MM.1S (cell line): ENCODE measurements around the gene BIVM.

Experiments
- DNase-seq: peaks from one replicate; pipeline ENCODE4 v3.0.0-alpha.2; 2015
- H2AFZ ChIP-seq: fragments of 300-600 bp; sonication (generic); 2 replicates; pipeline ENCODE4 v1.6.0; 2016; ENCODE audit warnings: antibody characterized with exemption, low read length
- H3F3A ChIP-seq: fragments of 300-600 bp; sonication (generic); 2 replicates; pipeline ENCODE4 v1.6.1; 2016; ENCODE audit warnings: mild to moderate bottlenecking, antibody characterized with exemption, low read length, moderate library complexity, mixed read lengths; ENCODE audit not compliant: insufficient read depth
- H3K27ac ChIP-seq: fragments of 300-600 bp; sonication (generic); 2 replicates; pipeline ENCODE4 v1.5.1; 2016; ENCODE audit warnings: mild to moderate bottlenecking, low read length
- H3K27me3 ChIP-seq: fragments of 300-600 bp; sonication (generic); replicated peaks from 2 replicates; pipeline ENCODE4 v1.6.0; 2016; ENCODE audit warnings: low read length; ENCODE audit not compliant: insufficient read depth
- H3K36me3 ChIP-seq: fragments of 300-600 bp; sonication (generic); replicated peaks from 2 replicates; pipeline ENCODE4 v1.6.1; 2016; ENCODE audit warnings: mild to moderate bottlenecking, low read length, mixed read lengths; ENCODE audit not compliant: insufficient read depth
- H3K4me1 ChIP-seq: fragments of 300-600 bp; sonication (generic); 2 replicates; pipeline ENCODE4 v1.6.1; 2016; ENCODE audit warnings: low read length, mixed read lengths
- H3K4me2 ChIP-seq: fragments of 300-600 bp; sonication (generic); 2 replicates; pipeline ENCODE4 v1.6.0; 2016; ENCODE audit warnings: low read depth, low read length
- H3K4me3 ChIP-seq: fragments of 300-600 bp; sonication (generic); 2 replicates; pipeline ENCODE4 v1.5.1; 2016; ENCODE audit warnings: low read length, mixed read lengths
- H3K79me2 ChIP-seq: fragments of 300-600 bp; sonication (generic); 2 replicates; pipeline ENCODE4 v1.6.1; 2016; ENCODE audit warnings: mixed run types, low read length, mixed read lengths
- H3K9ac ChIP-seq: fragments of 300-600 bp; sonication (generic); 2 replicates; pipeline ENCODE4 v1.6.1; 2016; ENCODE audit warnings: low read length, mixed read lengths
- H3K9me2 ChIP-seq: fragments of 300-600 bp; sonication (generic); replicated peaks from 2 replicates; pipeline ENCODE4 v1.6.1; 2016; ENCODE audit warnings: mild to moderate bottlenecking, low read length, mixed read lengths; ENCODE audit not compliant: insufficient read depth
- H3K9me3 ChIP-seq: fragments of 300-600 bp; sonication (generic); replicated peaks from 2 replicates; pipeline ENCODE4 v1.6.1; 2016; ENCODE audit warnings: mild to moderate bottlenecking, low read length, mixed read lengths; ENCODE audit not compliant: insufficient read depth
- H4K20me1 ChIP-seq: fragments of 300-600 bp; sonication (generic); 2 replicates; pipeline ENCODE4 v1.6.1; 2016; ENCODE audit warnings: mild to moderate bottlenecking, low read length, moderate library complexity, mixed read lengths; ENCODE audit not compliant: insufficient read depth
- CTCF ChIP-seq: fragments of 300-600 bp; sonication (generic); IDR thresholded peaks from 2 replicates; pipeline ENCODE4 v1.5.1; 2016; ENCODE audit warnings: antibody characterized with exemption, low read length, mixed read lengths
- EZH2 ChIP-seq: fragments of 300-600 bp; sonication (generic); optimal IDR thresholded peaks from 2 replicates; pipeline ENCODE3; 2017; ENCODE audit warnings: low read depth, mild to moderate bottlenecking, antibody characterized with exemption, low read length, mixed read lengths
- EZH2phosphoT487 ChIP-seq: fragments of 300-600 bp; sonication (generic); IDR thresholded peaks from 2 replicates; pipeline ENCODE4 v1.6.1; 2018; ENCODE audit warnings: antibody characterized with exemption, low read length

The BIVM gene

GRCh38 chr13:102799426-102800144 is 666 bp downstream of the BIVM start:
- Histone ChIP-seq H3K4me1 (peaks cover 1% of the 10 kb centered on the region), H3K9ac (peak overlapping the region; percentile 72), H3F3A (peaks cover 17% of the 10 kb centered on the region), H3K9me2 (no peaks in the 10 kb centered on the region), H3K4me3 (peak overlapping the region; percentile 99), H3K79me2 (peaks cover 58% of the 10 kb centered on the region), H3K27ac (peak overlapping the region; percentile 32; the same call in 1 of the 2 replicates), H3K27me3 (no peaks in the 10 kb centered on the region), H3K4me2 (peak overlapping the region; percentile 92), H3K9me3 (no peaks in the 10 kb centered on the region), H4K20me1 (no peaks in the 10 kb centered on the region), H3K36me3 (no peaks in the 10 kb centered on the region), H2AFZ (peak overlapping the region; percentile 92)
- TF ChIP-seq EZH2 (no peak), EZH2phosphoT487 (no peak), CTCF (no peak)
- DNase-seq = no peak

GRCh38 chr13:102800145-102801041 is 1.5 kb downstream of the BIVM start:
- peaks cover 13% of the 10 kb centered on the region for H3F3A ChIP-seq
- H3K27ac ChIP-seq = peak overlapping the region; percentile 27; the same call in 1 of the 2 replicates
- peaks cover 64% of the 10 kb centered on the region for H3K79me2 ChIP-seq
- no peaks in the 10 kb centered on the region for H3K4me1 ChIP-seq
- H3K9ac ChIP-seq = peak overlapping the region; percentile 72
- H3K4me3 ChIP-seq = peak overlapping the region; percentile 99
- no peaks in the 10 kb centered on the region for H3K36me3 ChIP-seq
- H4K20me1 ChIP-seq = no peaks in the 10 kb centered on the region
- peak; percentile 80 for TF ChIP-seq CTCF
- no peak for TF ChIP-seq EZH2phosphoT487
- H3K4me2 ChIP-seq = peak overlapping the region; percentile 92
- no peaks in the 10 kb centered on the region for H3K9me2 ChIP-seq
- H3K9me3 ChIP-seq = no peaks in the 10 kb centered on the region
- peak overlapping the region; percentile 92 for H2AFZ ChIP-seq
- DNase-seq = peak; percentile 83
- H3K27me3 ChIP-seq = no peaks in the 10 kb centered on the region

GRCh38 chr13:102805680-102806079 is 6.8 kb downstream of the BIVM start:
- Histone ChIP-seq H4K20me1 (no peaks in the 10 kb centered on the region), H3F3A (no peaks in the 10 kb centered on the region), H3K27me3 (no peaks in the 10 kb centered on the region), H2AFZ (no peak overlapping the region), H3K4me2 (no peak overlapping the region), H3K4me3 (no peak overlapping the region), H3K4me1 (no peaks in the 10 kb centered on the region), H3K9me2 (no peaks in the 10 kb centered on the region), H3K9me3 (no peaks in the 10 kb centered on the region), H3K9ac (no peak overlapping the region), H3K36me3 (0 out of 2 replicates have a peak, but pooled peaks cover 3% of the 10 kb centered on the region), H3K79me2 (peaks cover 51% of the 10 kb centered on the region), H3K27ac (no peak overlapping the region)
- no peak for TF ChIP-seq EZH2
- no peak for TF ChIP-seq EZH2phosphoT487
- TF ChIP-seq CTCF = no peak
- DNase-seq = no peak
